Suprapubic skin (tissue), 4 donors: Measurements from ENCODE around the gene GPR84. TPM values are rescaled to one million over a fixed set of nuclear protein-coding genes. Genes with fewer than 3 reads are reported as not detected.
"Not testable (repeated sequence)": the region's sequence is repeated elsewhere in the genome, so short reads cannot be mapped to it uniquely, and the experiment has no call there.

ENCODE experiments used
- DNase-seq, 2 donors: peaks; one replicate each; pipeline ENCODE4 v3.0.0-alpha.2; 2019; ENCODE audit warnings: low spot score in 2 of 2
- H3K27ac ChIP-seq: fragments of 200-600 bp; sonication (generic); one replicate; pipeline ENCODE4 v1.5.1; 2019
- H3K27me3 ChIP-seq: fragments of 200-600 bp; sonication (generic); one replicate; pipeline ENCODE4 v1.5.1; 2019
- H3K36me3 ChIP-seq: fragments of 200-600 bp; sonication (generic); one replicate; pipeline ENCODE4 v1.5.1; 2019
- H3K4me1 ChIP-seq: fragments of 200-600 bp; sonication (generic); one replicate; pipeline ENCODE4 v1.5.1; 2019
- H3K4me3 ChIP-seq: fragments of 200-600 bp; sonication (generic); one replicate; pipeline ENCODE4 v1.5.1; 2019; ENCODE audit warnings: mild to moderate bottlenecking
- H3K9me3 ChIP-seq: fragments of 200-600 bp; sonication (generic); one replicate; pipeline ENCODE4 v1.5.1; 2019
- CTCF ChIP-seq, 2 donors: fragments of 200-600 bp in 1 of 2; fragments of 450-650 bp in 1 of 2; sonication (generic) in 1 of 2; IDR thresholded peaks; one replicate each; pipeline ENCODE4 v1.5.1; 2016 to 2019; ENCODE audit warnings: antibody characterized with exemption in 2 of 2, mild to moderate bottlenecking in 1 of 2, moderate library complexity in 1 of 2
- EP300 ChIP-seq: sonication (generic); formaldehyde crosslinking; IDR thresholded peaks from one replicate; pipeline ENCODE4 v1.6.1; 2017; ENCODE audit warnings: antibody characterized with exemption
- POLR2A ChIP-seq, 2 donors: fragments of 450-650 bp; IDR thresholded peaks; one replicate each; pipeline ENCODE4 v1.6.1; 2017; ENCODE audit warnings: antibody characterized with exemption in 2 of 2, mild to moderate bottlenecking in 2 of 2, moderate library complexity in 2 of 2
- POLR2AphosphoS5 ChIP-seq, 3 donors: sonication (generic); formaldehyde crosslinking; IDR thresholded peaks; one replicate each; pipeline ENCODE4 v1.6.1; 2017; ENCODE audit warnings: antibody characterized with exemption in 3 of 3
- WGBS: methylation state at CpG from one replicate; pipeline ENCODE4 v1.1.5; 2018; 5-methylcytosine and 5-hydroxymethylcytosine counted together
- total RNA-seq, 4 donors: library from RNA; depleted of rRNA; stranded (reverse); fragments of >200 nt; gene quantifications; one replicate each; pipeline ENCODE4 v1.1.0, GENCODE V29; 2016

Gene GPR84
- total RNA-seq, 4 donors from 2014 or later = 0.38 to 1.7 (median 0.73) TPM

DNA sequence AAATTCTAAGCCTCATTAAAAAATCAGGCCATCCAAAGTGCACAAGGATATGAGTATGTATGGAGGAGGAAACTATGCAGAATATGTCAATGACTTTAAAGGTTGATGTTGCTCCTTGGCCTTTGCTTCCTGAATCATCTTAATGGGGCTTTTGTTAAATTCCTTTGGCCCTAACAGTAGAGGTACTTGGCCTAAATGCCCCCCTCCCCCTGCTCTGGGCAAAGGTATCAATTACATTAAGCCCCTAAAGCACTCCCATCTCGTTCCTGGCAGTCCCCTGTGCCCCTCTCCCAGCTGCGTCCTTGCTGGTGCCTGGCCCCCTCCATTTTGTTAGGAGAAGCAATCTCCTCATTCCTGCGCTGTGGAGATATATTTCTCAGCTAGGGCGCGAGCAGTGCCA is 34.5 kb downstream of the GPR84 start:
- Histone ChIP-seq H3K36me3 (peaks cover 7% of the 10 kb centered on the region), H3K4me1 (peaks cover 44% of the 10 kb centered on the region), H3K4me3 (no peak overlapping the region), H3K27me3 (no peaks in the 10 kb centered on the region), H3K27ac (no peak overlapping the region), H3K9me3 (no peaks in the 10 kb centered on the region)
- 84% methylated on average over 5 of the region's 5 CpGs for WGBS
- TF ChIP-seq CTCF (IDR thresholded peaks at IDR 0.05) (no peak), POLR2AphosphoS5 (IDR thresholded peaks at IDR 0.05) (no peak), EP300 (no peak), POLR2A (IDR thresholded peaks at IDR 0.05) (no peak)
- DNase-seq = no peak

DNA sequence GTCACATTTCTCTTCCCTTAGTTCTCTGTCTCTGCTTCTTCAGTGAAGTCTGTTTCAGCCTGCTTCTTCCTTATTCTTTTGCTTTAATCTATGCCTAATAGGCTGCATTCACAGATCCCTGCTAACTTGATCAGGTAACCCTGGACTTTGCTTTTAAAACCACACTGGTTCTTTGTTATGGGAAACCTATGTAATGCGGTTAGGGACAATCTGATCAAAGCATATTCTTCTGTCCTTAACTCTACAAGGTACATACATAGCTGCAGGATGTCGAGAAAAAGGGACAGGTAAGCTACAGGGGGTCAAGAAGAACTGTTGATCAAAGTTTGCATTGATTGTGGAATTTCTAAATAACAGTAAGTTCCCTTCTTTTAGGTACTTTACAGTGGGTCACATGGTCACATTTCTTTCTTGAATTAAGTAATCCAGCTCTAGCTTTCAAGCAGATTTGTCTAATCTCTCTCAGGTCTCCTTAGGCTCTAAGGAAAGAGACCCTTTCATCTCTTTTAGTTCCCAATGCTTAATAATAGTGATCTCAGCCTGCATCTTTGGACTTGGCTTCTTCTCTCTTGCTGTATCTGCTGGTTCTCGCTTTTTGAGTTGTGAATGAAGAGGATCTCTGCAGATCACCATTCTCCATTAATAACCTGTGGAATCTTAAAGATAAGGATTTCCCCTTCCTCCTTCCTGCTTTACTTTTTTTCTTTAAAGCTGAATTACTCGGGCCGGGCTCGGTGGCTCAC is 35.5 kb downstream of the GPR84 start:
- 77% methylated on average over 6 of the region's 6 CpGs for WGBS
- H3K36me3 ChIP-seq = peaks cover 7% of the 10 kb centered on the region
- no peak for DNase-seq
- H3K9me3 ChIP-seq = no peaks in the 10 kb centered on the region
- no peak overlapping the region for H3K4me3 ChIP-seq
- H3K4me1 ChIP-seq = peaks cover 44% of the 10 kb centered on the region
- H3K27me3 ChIP-seq = no peaks in the 10 kb centered on the region
- H3K27ac ChIP-seq = no peak overlapping the region
- TF ChIP-seq POLR2A (IDR thresholded peaks at IDR 0.05) = no peak
- no peak for TF ChIP-seq POLR2AphosphoS5 (IDR thresholded peaks at IDR 0.05)

DNA sequence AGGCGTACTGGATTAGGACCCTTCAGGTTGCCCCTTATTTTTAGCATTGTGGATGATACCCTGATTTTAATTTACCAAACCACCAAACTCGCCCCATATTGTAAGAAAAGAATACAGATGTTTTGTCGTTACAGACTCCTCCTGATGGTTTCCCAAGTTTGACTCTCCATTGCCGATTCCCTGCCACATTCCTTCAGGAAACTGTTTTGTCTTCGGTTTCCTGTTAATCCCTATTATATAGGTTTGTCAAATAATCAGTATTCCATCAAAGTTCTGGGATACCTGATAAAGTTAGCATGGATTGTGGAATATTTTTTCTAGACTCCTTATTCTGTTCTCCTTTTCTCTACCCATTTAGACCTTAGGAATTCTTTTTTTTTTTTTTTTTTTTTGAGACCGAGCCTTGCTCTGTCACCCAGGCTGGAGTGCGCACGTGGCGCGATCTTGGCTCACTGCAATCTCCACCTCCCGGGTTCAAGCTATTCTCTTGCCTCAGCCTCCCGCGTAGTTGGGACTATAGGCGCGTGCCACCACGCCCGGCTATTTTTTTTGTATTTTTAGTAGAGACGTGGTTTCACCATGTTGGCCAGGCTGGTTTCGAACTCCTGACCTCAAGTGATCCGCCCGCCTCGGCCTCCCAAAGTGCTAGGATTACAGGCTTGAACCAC is 38.7 kb downstream of the GPR84 start:
- Histone ChIP-seq H3K4me3 (peak overlapping the region; percentile 84), H3K4me1 (peaks cover 34% of the 10 kb centered on the region), H3K27ac (peak overlapping the region; percentile 91)
- not testable (repeated sequence) for H3K9me3 ChIP-seq, H3K27me3 ChIP-seq, DNase-seq, H3K36me3 ChIP-seq
- 36% methylated on average over 22 of the region's 22 CpGs for WGBS

GRCh38 chr12:54324617-54325441 is 39.5 kb downstream of the GPR84 start, which contains the start of gene COPZ1:
TSS of gene COPZ1 (plus strand) at chr12:54325131. CDS start at chr12:54325164, 33 bp downstream.
- H3K27ac ChIP-seq = peak within 1 kb of the TSS; percentile 91
- H3K36me3 ChIP-seq = peaks cover 7% of the 10 kb centered on the region
- WGBS = 3% methylated on average over 29 of the region's 34 CpGs
- DNase-seq = peak; percentile 98
- peaks cover 31% of the 10 kb centered on the region for H3K4me1 ChIP-seq
- no peaks in the 10 kb centered on the region for H3K27me3 ChIP-seq
- peak; percentile 59 to 74 for TF ChIP-seq CTCF (IDR thresholded peaks at IDR 0.05)
- peak in 1 of 2 donors; percentile 74 for TF ChIP-seq POLR2A (IDR thresholded peaks at IDR 0.05)
- peak in 2 of 3 donors; percentile 72 to 74 for TF ChIP-seq POLR2AphosphoS5 (IDR thresholded peaks at IDR 0.05)
- no peak for TF ChIP-seq EP300
- no peaks in the 10 kb centered on the region for H3K9me3 ChIP-seq
- peak within 1 kb of the TSS; percentile 84 for H3K4me3 ChIP-seq

DNA sequence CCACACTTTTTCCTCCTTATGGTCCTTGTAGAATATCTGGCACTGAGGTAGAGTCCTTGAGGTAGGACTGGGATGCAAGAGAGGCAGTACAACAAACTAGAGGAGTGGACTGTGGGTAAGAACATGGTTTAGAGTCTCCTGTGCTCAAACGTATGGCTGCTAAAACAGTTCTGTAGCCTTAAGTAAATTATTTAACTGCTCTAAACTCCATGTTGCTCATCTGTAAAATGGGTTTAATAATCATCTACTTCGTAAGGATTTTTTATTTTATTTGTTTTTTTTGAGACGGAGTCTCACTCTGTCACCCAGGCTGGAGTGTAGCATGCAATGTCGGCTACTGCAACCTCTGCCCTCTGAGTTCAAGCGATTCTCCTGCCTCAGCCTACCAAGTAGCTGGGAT is 42.9 kb downstream of the GPR84 start:
- H3K27ac ChIP-seq = no peak overlapping the region
- H3K27me3 ChIP-seq = no peaks in the 10 kb centered on the region
- no peak overlapping the region for H3K4me3 ChIP-seq
- H3K9me3 ChIP-seq = no peaks in the 10 kb centered on the region
- 91% methylated on average over 5 of the region's 5 CpGs for WGBS
- no peak for DNase-seq
- TF ChIP-seq POLR2A (IDR thresholded peaks at IDR 0.05) (no peak), CTCF (IDR thresholded peaks at IDR 0.05) (no peak), POLR2AphosphoS5 (IDR thresholded peaks at IDR 0.05) (no peak)
- H3K4me1 ChIP-seq = peaks cover 9% of the 10 kb centered on the region
- no peaks in the 10 kb centered on the region for H3K36me3 ChIP-seq

Other genes starting within 250 kb of the GPR84 start
- gene SMUG1, start 175.5 kb downstream of the GPR84 start, total RNA-seq = 10 to 100 TPM; 40.6 to 56.4 (median 52.6) TPM
- gene CBX5, start 84.4 kb downstream of the GPR84 start, total RNA-seq = 10 to 100 TPM; 23.7 to 45.7 (median 33.6) TPM
- gene HNRNPA1, start 83.8 kb downstream of the GPR84 start, total RNA-seq = 100 to 1,000 TPM; 331 to 613 (median 394) TPM
- 1 to 10 TPM; 1.4 to 8.6 (median 6.3) TPM for gene NFE2, start 63.5 kb downstream of the GPR84 start, total RNA-seq
- 10 to 100 TPM; 70.9 to 89.0 (median 77.6) TPM for gene COPZ1, start 39.4 kb downstream of the GPR84 start, total RNA-seq
- gene ZNF385A, start 20.2 kb upstream of the GPR84 start, total RNA-seq = 100 to 1,000 TPM in 3 of 4 donors, 10 to 100 TPM in 1; 99.5 to 134 (median 113) TPM
- 10 to 100 TPM; 16.3 to 36.4 (median 24.8) TPM for gene ITGA5, start 54.8 kb upstream of the GPR84 start, total RNA-seq
- gene GTSF1, start 109.1 kb upstream of the GPR84 start, total RNA-seq = not detected
- 10 to 100 TPM in 1 of 4 donors, 1 to 10 TPM in 3; 3.6 to 19.6 (median 4.6) TPM for gene NCKAP1L, start 133.3 kb upstream of the GPR84 start, total RNA-seq
- gene PDE1B, start 185.1 kb upstream of the GPR84 start, total RNA-seq = 1 to 10 TPM; 1.8 to 4.8 (median 3.9) TPM
- gene PPP1R1A, start 224.2 kb upstream of the GPR84 start, total RNA-seq = 10 to 100 TPM in 1 of 4 donors, 1 to 10 TPM in 3; 3.5 to 11.0 (median 5.9) TPM